OCI-LY7 (cell line): ENCODE data around the gene CBFA2T3. TPM values are rescaled to one million over a fixed set of nuclear protein-coding genes. Genes with fewer than 3 reads are reported as not detected.

Experiments used
- BruUV-seq: library from RNA; stranded (reverse); fragments of 400-500 nt; replicated peaks from 2 replicates; lab custom pipeline; 2021; lab: Mats Ljungman, UMichigan
- CTCF ChIA-PET: fragments of 300-600 bp; sonication (Branson Sonifier 250); formaldehyde crosslinking; loops from one replicate; lab custom pipeline; 2022; ENCODE audit warnings: antibody characterized with exemption; ENCODE audit not compliant: unreplicated experiment; lab: Charles Lee
- POLR2A ChIA-PET: fragments of 300-600 bp; sonication (Branson Sonifier 250); formaldehyde crosslinking; loops from one replicate; lab custom pipeline; 2022; ENCODE audit warnings: antibody characterized with exemption; lab: Charles Lee
- DNase-seq: peaks from one replicate; pipeline ENCODE4 v3.0.0-alpha.2; 2015; ENCODE audit warnings: low spot score
- H2AFZ ChIP-seq: fragments of 200-600 bp; sonication (generic), shearing (Covaris generic); 2 replicates; pipeline ENCODE4 v1.6.1; 2014; ENCODE audit warnings: mild to moderate bottlenecking, antibody characterized with exemption, low read length, moderate library complexity
- H3K27ac ChIP-seq: fragments of 200-600 bp; sonication (generic); 2 replicates; pipeline ENCODE4 v1.5.1; 2014; ENCODE audit warnings: mixed run types, low read depth, mild to moderate bottlenecking, moderate library complexity, low read length, inconsistent platforms; ENCODE audit not compliant: poor library complexity, severe bottlenecking
- H3K36me3 ChIP-seq: fragments of 200-600 bp; sonication (generic); 2 replicates; pipeline ENCODE4 v1.6.1; 2014; ENCODE audit warnings: mild to moderate bottlenecking, antibody characterized with exemption, low read length, moderate library complexity, mixed read lengths; ENCODE audit not compliant: insufficient read depth
- H3K4me1 ChIP-seq: fragments of 200-600 bp; sonication (generic); 2 replicates; pipeline ENCODE4 v1.5.1; 2014; ENCODE audit warnings: mild to moderate bottlenecking, low read length; ENCODE audit not compliant: insufficient read depth, poor library complexity, severe bottlenecking
- H3K4me2 ChIP-seq: fragments of 200-600 bp; sonication (generic); 2 replicates; pipeline ENCODE4 v1.6.1; 2014; ENCODE audit warnings: mild to moderate bottlenecking, low read length
- H3K4me3 ChIP-seq: fragments of 200-600 bp; sonication (generic); 2 replicates; pipeline ENCODE4 v1.5.1; 2014; ENCODE audit warnings: mild to moderate bottlenecking, low read depth, low read length; ENCODE audit not compliant: poor library complexity, severe bottlenecking
- H3K79me2 ChIP-seq: fragments of 200-600 bp; sonication (generic); 2 replicates; pipeline ENCODE4 v1.6.1; 2016; ENCODE audit warnings: low read depth, mild to moderate bottlenecking, low read length, moderate library complexity, mixed read lengths; ENCODE audit not compliant: insufficient read depth
- H3K9me2 ChIP-seq: fragments of 200-600 bp; sonication (generic); 2 replicates; pipeline ENCODE4 v1.6.1; 2016; ENCODE audit warnings: mild to moderate bottlenecking, low read length, mixed read lengths; ENCODE audit not compliant: insufficient read depth
- H3K9me3 ChIP-seq: fragments of 200-600 bp; sonication (generic); 2 replicates; pipeline ENCODE4 v1.6.1; 2014; ENCODE audit warnings: mild to moderate bottlenecking, mixed run types, low read length, mixed read lengths
- H4K20me1 ChIP-seq: fragments of 200-600 bp; sonication (generic); 2 replicates; pipeline ENCODE4 v1.6.1; 2014; ENCODE audit warnings: mild to moderate bottlenecking, antibody characterized with exemption, low read length, moderate library complexity, mixed read lengths; ENCODE audit not compliant: insufficient read depth
- EZH2phosphoT487 ChIP-seq: fragments of 200-600 bp; sonication (generic); IDR thresholded peaks from 2 replicates; pipeline ENCODE4 v1.6.1; 2018; ENCODE audit warnings: low read depth, borderline replicate concordance, mild to moderate bottlenecking, mixed run types, antibody characterized with exemption, low read length, moderate library complexity, mixed read lengths
- intact Hi-C: fragments of 100-400 bp; cut with micrococcal nuclease; formaldehyde crosslinking; loops from one replicate; pipeline ENCODE4 v1.10.0; 2022; ENCODE audit not compliant: unreplicated experiment
- total RNA-seq, 2 experiments: library from RNA; depleted of rRNA in 1 of 2; stranded (reverse); fragments of >200 nt in 1 of 2; shearing (Covaris generic) in 1 of 2; gene quantifications; 2 replicates each; pipeline ENCODE4 v1.2.3, GENCODE V29; 2014 to 2022
- TF ChIP-seq, protein P1 (sequence below): fragments of 200-600 bp; sonication (generic); conservative IDR thresholded peaks from 2 replicates; pipeline ENCODE4 v1.5.1; 2014; ENCODE audit warnings: mild to moderate bottlenecking, antibody characterized with exemption, low read length, moderate library complexity, mixed read lengths

Gene CBFA2T3
- total RNA-seq, 2 experiments from 2014 or later: 1.1 to 48.0 TPM

DNA sequence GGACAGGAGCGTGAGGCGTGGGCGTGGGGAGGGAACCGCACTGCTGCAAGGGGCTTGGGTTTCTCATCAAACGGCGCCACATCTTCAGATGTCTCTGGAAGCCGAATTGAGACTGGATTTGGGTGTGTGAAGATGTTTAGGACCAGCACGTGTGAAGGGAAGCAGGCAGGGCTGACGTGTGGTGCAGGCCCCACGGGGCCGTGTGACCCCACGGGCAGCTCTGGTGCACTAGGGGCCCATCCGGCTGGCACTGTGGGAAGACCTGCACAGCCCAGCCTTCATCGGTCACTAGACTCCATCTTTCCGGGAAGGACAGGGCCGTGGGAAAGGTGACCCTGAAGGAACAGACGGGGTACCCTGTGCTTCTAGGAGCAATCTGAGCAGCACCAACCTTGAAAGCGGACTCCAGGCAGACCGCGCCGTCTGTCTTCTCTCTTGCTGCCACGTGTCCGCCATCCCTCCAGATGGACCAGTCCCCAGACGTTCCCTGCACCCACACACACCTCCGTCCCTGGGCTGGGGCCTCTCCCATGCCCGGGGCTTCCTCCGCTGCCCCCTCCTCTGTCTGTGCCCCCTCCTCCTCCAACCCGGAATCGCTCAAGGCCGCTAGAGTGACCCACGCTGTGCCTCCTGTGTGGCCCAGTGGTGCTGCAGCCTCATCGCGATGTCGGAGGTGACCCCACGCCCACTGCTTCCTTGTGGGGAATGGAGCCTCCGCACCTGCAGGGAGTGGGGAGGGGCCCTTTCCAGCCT is 23.4 kb upstream of the CBFA2T3 start:
- POLR2A ChIA-PET: interaction anchor here (0.7 kb wide), 1 partner anchor 124 kb away, joined by 3 read pairs; no protein-coding TSS in a partner anchor
- Histone ChIP-seq H3K9me3 (peaks cover 26% of the 10 kb centered on the region), H3K79me2 (no peaks in the 10 kb centered on the region), H3K9me2 (no peaks in the 10 kb centered on the region), H4K20me1 (no peaks in the 10 kb centered on the region), H3K36me3 (no peaks in the 10 kb centered on the region), H2AFZ (no peak overlapping the region), H3K4me3 (no peak overlapping the region), H3K27ac (no peak overlapping the region), H3K4me2 (peak overlapping the region; percentile 55; the same call in 1 of the 2 replicates), H3K4me1 (peaks cover 21% of the 10 kb centered on the region)
- TF ChIP-seq, protein P1, sequence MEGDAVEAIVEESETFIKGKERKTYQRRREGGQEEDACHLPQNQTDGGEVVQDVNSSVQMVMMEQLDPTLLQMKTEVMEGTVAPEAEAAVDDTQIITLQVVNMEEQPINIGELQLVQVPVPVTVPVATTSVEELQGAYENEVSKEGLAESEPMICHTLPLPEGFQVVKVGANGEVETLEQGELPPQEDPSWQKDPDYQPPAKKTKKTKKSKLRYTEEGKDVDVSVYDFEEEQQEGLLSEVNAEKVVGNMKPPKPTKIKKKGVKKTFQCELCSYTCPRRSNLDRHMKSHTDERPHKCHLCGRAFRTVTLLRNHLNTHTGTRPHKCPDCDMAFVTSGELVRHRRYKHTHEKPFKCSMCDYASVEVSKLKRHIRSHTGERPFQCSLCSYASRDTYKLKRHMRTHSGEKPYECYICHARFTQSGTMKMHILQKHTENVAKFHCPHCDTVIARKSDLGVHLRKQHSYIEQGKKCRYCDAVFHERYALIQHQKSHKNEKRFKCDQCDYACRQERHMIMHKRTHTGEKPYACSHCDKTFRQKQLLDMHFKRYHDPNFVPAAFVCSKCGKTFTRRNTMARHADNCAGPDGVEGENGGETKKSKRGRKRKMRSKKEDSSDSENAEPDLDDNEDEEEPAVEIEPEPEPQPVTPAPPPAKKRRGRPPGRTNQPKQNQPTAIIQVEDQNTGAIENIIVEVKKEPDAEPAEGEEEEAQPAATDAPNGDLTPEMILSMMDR: no peak
- no peak for TF ChIP-seq EZH2phosphoT487
- CTCF ChIA-PET: no interaction called here
- no TSS peak for BruUV-seq
- intact Hi-C loops: no loop called here
- no peak for DNase-seq

DNA sequence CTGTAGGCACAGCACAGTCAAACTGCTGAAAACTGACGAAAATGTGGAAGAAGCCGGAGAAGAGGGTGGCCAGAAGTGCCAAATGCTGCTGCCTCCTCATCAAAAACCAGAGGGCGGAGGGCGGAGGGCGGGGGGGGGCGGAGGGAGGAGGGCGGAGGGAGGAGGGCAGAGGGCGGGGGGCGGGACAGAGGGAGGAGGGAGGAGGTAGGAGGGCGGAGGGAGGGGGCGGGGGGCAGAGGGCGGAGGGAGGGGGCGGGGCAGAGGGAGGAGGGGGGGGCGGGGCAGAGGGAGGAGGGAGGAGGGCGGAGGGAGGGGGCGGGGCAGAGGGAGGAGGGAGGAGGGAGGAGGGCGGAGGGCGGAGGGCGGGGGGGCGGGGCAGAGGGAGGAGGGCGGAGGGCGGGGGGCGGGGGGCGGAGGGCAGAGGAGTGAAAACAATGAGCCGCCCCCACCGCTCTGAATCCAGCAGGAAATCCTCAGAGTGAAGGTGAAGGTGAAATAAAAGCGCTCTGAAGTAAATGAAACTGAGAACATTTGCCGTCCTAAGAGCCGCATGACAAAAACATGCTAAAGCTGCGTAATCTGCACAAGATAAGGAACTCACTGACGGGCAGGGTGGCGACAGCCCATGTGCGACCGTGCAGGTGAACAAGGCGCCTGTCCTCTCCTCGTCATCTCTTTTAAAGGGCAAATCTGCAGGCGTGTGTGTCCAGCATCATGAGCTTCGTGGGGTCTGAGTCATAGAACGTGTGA is 22.6 kb upstream of the CBFA2T3 start:
- TF ChIP-seq, protein P1: no peak
- TF ChIP-seq EZH2phosphoT487: no peak
- CTCF ChIA-PET: no interaction called here
- Histone ChIP-seq H3K27ac (no peak overlapping the region), H3K79me2 (no peaks in the 10 kb centered on the region), H2AFZ (no peak overlapping the region), H3K4me3 (no peak overlapping the region), H3K9me3 (peaks cover 26% of the 10 kb centered on the region), H3K9me2 (no peaks in the 10 kb centered on the region), H3K36me3 (no peaks in the 10 kb centered on the region), H4K20me1 (no peaks in the 10 kb centered on the region), H3K4me2 (peak overlapping the region; percentile 55; the same call in 1 of the 2 replicates), H3K4me1 (peaks cover 25% of the 10 kb centered on the region)
- POLR2A ChIA-PET: interaction anchor here (0.6 to 0.7 kb wide), 2 partner anchors 64 to 130 kb away, joined by 3 read pairs; no protein-coding TSS in a partner anchor
- no TSS peak for BruUV-seq
- intact Hi-C loops: no loop called here
- peak; percentile 44 for DNase-seq
